ENCODE results near the gene P3H1. TPM values are rescaled to one million over a fixed set of nuclear protein-coding genes. Genes with fewer than 3 reads are reported as not detected.

The P3H1 gene
- total and polyA plus RNA-seq, 2 of the 13 experiments (the other 11 are each of a cell fraction or from before 2014, with no cell fraction given): 64.6 to 120 TPM

GRCh38 chr1:42766741-42767509, at the start of gene P3H1, which contains the start of gene C1orf50 (continued):
- TF ChIP-seq PRDM10 (CRISPR knock-in tag; IDR thresholded peaks at IDR 0.05; ENCODE audit: low read depth): peak; percentile 6; the same call in 1 of the 2 replicates
- TF ChIP-seq LBX2 (CRISPR knock-in tag; IDR thresholded peaks at IDR 0.05; ENCODE audit: borderline replicate concordance): peak; percentile 46; the same call in 1 of the 2 replicates
- TF ChIP-seq NFKBIZ (CRISPR knock-in tag; IDR thresholded peaks at IDR 0.05): no peak; the same call in 1 of the 2 replicates
- TF ChIP-seq DMAP1 (CRISPR knock-in tag; IDR thresholded peaks at IDR 0.05): peak; percentile 68; the same call in 1 of the 2 replicates
- TF ChIP-seq STAT5B (CRISPR knock-in tag; IDR thresholded peaks at IDR 0.05): no peak
- TF ChIP-seq MAF1 (CRISPR knock-in tag; IDR thresholded peaks at IDR 0.05; ENCODE audit: borderline replicate concordance): peak; percentile 44; the same call in 1 of the 2 replicates
- TF ChIP-seq ZNF879 (CRISPR knock-in tag; IDR thresholded peaks at IDR 0.05): no peak
- TF ChIP-seq MLXIP (CRISPR knock-in tag; IDR thresholded peaks at IDR 0.05; ENCODE audit: borderline replicate concordance): no peak
- peak; percentile 76 for TF ChIP-seq GATAD1 (CRISPR knock-in tag; IDR thresholded peaks at IDR 0.05)
- no peak for TF ChIP-seq USF2 (IDR thresholded peaks at IDR 0.05; ENCODE audit: low read depth, low read length)
- TF ChIP-seq USF2 (CRISPR knock-in tag; IDR thresholded peaks at IDR 0.05; ENCODE audit: borderline replicate concordance): no peak
- no peak for TF ChIP-seq GABPA (IDR thresholded peaks at IDR 0.05; ENCODE audit: low read depth, low read length)
- TF ChIP-seq GABPA (CRISPR knock-in tag; IDR thresholded peaks at IDR 0.05; ENCODE audit: low read depth): peak; percentile 69; the same call in 1 of the 2 replicates
- 0 out of 2 replicates have a peak, but pooled peaks have one; percentile 12 for TF ChIP-seq RARA (CRISPR knock-in tag; IDR thresholded peaks at IDR 0.05)
- TF ChIP-seq NR3C1 (CRISPR knock-in tag; IDR thresholded peaks at IDR 0.05): no peak
- TF ChIP-seq ZNF780A (CRISPR knock-in tag; IDR thresholded peaks at IDR 0.05): no peak
- TF ChIP-seq NONO (IDR thresholded peaks at IDR 0.05): no peak
- peak; percentile 73; the same call in 1 of the 2 replicates for TF ChIP-seq NONO (CRISPR knock-in tag; conservative IDR thresholded peaks at IDR 0.05)
- TF ChIP-seq MEF2D (CRISPR knock-in tag; IDR thresholded peaks at IDR 0.05): peak; percentile 19; the same call in 1 of the 2 replicates
- TF ChIP-seq MED8 (CRISPR knock-in tag; IDR thresholded peaks at IDR 0.05; ENCODE audit: insufficient replicate concordance): peak; percentile 40
- TF ChIP-seq ZNF878 (CRISPR knock-in tag; IDR thresholded peaks at IDR 0.05): no peak
- TF ChIP-seq PHB2 (IDR thresholded peaks at IDR 0.05; ENCODE audit: partially characterized antibody): no peak

Data from HepG2 (cell line).